HCT116 (cell line): ENCODE results near the gene CERK. TPM values are rescaled to one million over a fixed set of nuclear protein-coding genes. Genes with fewer than 3 reads are reported as not detected.

Experiments
- ATAC-seq: fragments of 200-7000 bp; cut with Tn5 transposase; 2 replicates; pipeline ENCODE4 v1.9.1; 2020; ENCODE audit warnings: mild to moderate bottlenecking, moderate library complexity
- BruUV-seq: library from RNA; stranded (reverse); fragments of 400-500 nt; replicated peaks from 2 replicates; lab custom pipeline; 2021; lab: Mats Ljungman, UMichigan
- CTCF ChIA-PET: fragments of 300-600 bp; sonication (Branson Sonifier 250); formaldehyde crosslinking; loops from one replicate; lab custom pipeline; 2021; ENCODE audit warnings: antibody characterized with exemption; lab: Charles Lee
- POLR2A ChIA-PET: fragments of 300-600, 350-600 bp; sonication (Branson Sonifier 250); formaldehyde crosslinking; loops from one replicate; lab custom pipeline; 2021; ENCODE audit warnings: antibody characterized with exemption; lab: Charles Lee
- RAD21 ChIA-PET, 2 experiments: fragments of 300-600 bp; sonication (Branson Sonifier 250); formaldehyde crosslinking; loops; one replicate each; lab custom pipeline; 2023; ENCODE audit warnings: low total read pairs in 2 of 2; ENCODE audit not compliant: uncharacterized antibody in 2 of 2, unreplicated experiment in 2 of 2, low non-redundant PET in 1 of 2; lab: Charles Lee
- DNase-seq: peaks from one replicate; pipeline ENCODE4 v3.0.0-alpha.2; 2010; ENCODE audit warnings: low read depth, low spot score
- H2AFZ ChIP-seq: fragments of 200-600 bp; shearing (Covaris generic), sonication (generic); 2 replicates; pipeline ENCODE4 v1.6.1; 2017; ENCODE audit warnings: low read depth, mixed run types, mixed read lengths, antibody characterized with exemption, low read length; ENCODE audit not compliant: poor library complexity, severe bottlenecking
- H3K27ac ChIP-seq: 2 replicates; pipeline ENCODE4 v1.5.1; 2012; ENCODE audit warnings: low read depth, low read length
- H3K27me3 ChIP-seq: fragments of 200-600 bp; sonication (generic); 2 replicates; pipeline ENCODE4 v1.6.1; 2016; ENCODE audit warnings: mixed run types, low read length, mixed read lengths; ENCODE audit not compliant: insufficient read depth
- H3K36me3 ChIP-seq, 2 experiments: fragments of 200-500 bp in 1 of 2; fragments of 200-600 bp in 1 of 2; sonication (Bioruptor generic) in 1 of 2; sonication (generic) in 1 of 2; 2 replicates each; pipeline versions ENCODE4 v1.5.1 to v1.6.1; 2014 to 2016; ENCODE audit warnings: low read length in 2 of 2, inconsistent platforms in 1 of 2, mixed read lengths in 1 of 2, mixed run types in 1 of 2; ENCODE audit not compliant: insufficient read depth in 2 of 2, control insufficient read depth in 1 of 2
- H3K4me1 ChIP-seq, 2 experiments: fragments of 200-600 bp in 1 of 2; sonication (generic) in 1 of 2; 2 replicates each; pipeline versions ENCODE4 v1.5.1 to v1.6.1; 2012 to 2017; ENCODE audit warnings: low read length in 2 of 2, inconsistent platforms in 1 of 2, mild to moderate bottlenecking in 1 of 2, mixed read lengths in 1 of 2, mixed run types in 1 of 2, moderate library complexity in 1 of 2; ENCODE audit not compliant: insufficient read depth in 2 of 2, control insufficient read depth in 1 of 2
- H3K4me2 ChIP-seq: fragments of 200-600 bp; sonication (generic); 2 replicates; pipeline ENCODE4 v1.6.1; 2017; ENCODE audit warnings: mixed run types, low read length, mixed read lengths
- H3K4me3 ChIP-seq, 2 experiments: fragments of 200-600 bp in 1 of 2; sonication (generic) in 1 of 2; replicated peaks in 1 of 2; 2 replicates each; pipeline ENCODE4 v1.5.1; 2011 to 2016; ENCODE audit warnings: low read length in 2 of 2, control low read depth in 1 of 2, low read depth in 1 of 2, mild to moderate bottlenecking in 1 of 2, mixed read lengths in 1 of 2, mixed run types in 1 of 2
- H3K79me2 ChIP-seq: fragments of 200-600 bp; sonication (generic); 2 replicates; pipeline ENCODE4 v1.6.1; 2017; ENCODE audit warnings: mild to moderate bottlenecking, mixed run types, low read length, moderate library complexity, mixed read lengths; ENCODE audit not compliant: insufficient read depth
- H3K9ac ChIP-seq: fragments of 200-600 bp; sonication (generic); 2 replicates; pipeline ENCODE4 v1.6.1; 2016; ENCODE audit warnings: low read length, mixed read lengths
- H3K9me2 ChIP-seq: fragments of 200-600 bp; sonication (generic), shearing (Covaris generic); 2 replicates; pipeline ENCODE4 v1.6.1; 2017; ENCODE audit warnings: mixed run types, mild to moderate bottlenecking, moderate library complexity; ENCODE audit not compliant: insufficient read depth
- H3K9me3 ChIP-seq, 2 experiments: fragments of 200-500 bp in 1 of 2; fragments of 200-600 bp in 1 of 2; sonication (Bioruptor generic) in 1 of 2; sonication (generic) in 1 of 2; 2 replicates each; pipeline ENCODE4 v1.6.1; 2014 to 2017; ENCODE audit warnings: low read length in 2 of 2, mixed read lengths in 2 of 2, inconsistent platforms in 1 of 2, low read depth in 1 of 2, mild to moderate bottlenecking in 1 of 2, mixed run types in 1 of 2, moderate library complexity in 1 of 2; ENCODE audit not compliant: control insufficient read depth in 1 of 2, insufficient read depth in 1 of 2
- H4K20me1 ChIP-seq: fragments of 200-600 bp; sonication (generic), shearing (Covaris generic); 2 replicates; pipeline ENCODE4 v1.6.1; 2017; ENCODE audit warnings: mixed run types, mild to moderate bottlenecking, moderate library complexity; ENCODE audit not compliant: insufficient read depth
- CBX3 ChIP-seq: IDR thresholded peaks from 2 replicates; pipeline ENCODE4 v1.6.1; 2012; ENCODE audit warnings: low read depth
- CEBPB ChIP-seq: IDR thresholded peaks from 2 replicates; pipeline ENCODE4 v1.6.1; 2012; ENCODE audit warnings: low read depth
- EGR1 ChIP-seq: IDR thresholded peaks from 2 replicates; pipeline ENCODE4 v1.6.1; 2012; ENCODE audit warnings: low read depth
- ELF1 ChIP-seq: IDR thresholded peaks from 2 replicates; pipeline ENCODE4 v1.6.1; 2012; ENCODE audit warnings: low read depth, borderline replicate concordance
- EZH2phosphoT487 ChIP-seq: fragments of 200-600 bp; IDR thresholded peaks from 2 replicates; pipeline ENCODE4 v1.6.1; 2018; ENCODE audit warnings: antibody characterized with exemption, borderline replicate concordance
- FOSL1 ChIP-seq: IDR thresholded peaks from 2 replicates; pipeline ENCODE4 v1.6.1; 2012; ENCODE audit warnings: low read depth
- POLR2A ChIP-seq: IDR thresholded peaks from 2 replicates; pipeline ENCODE4 v1.7.0; 2011; ENCODE audit warnings: borderline replicate concordance; ENCODE audit not compliant: insufficient read depth, insufficient read length; ENCODE audit errors: extremely low read depth
- POLR2AphosphoS5 ChIP-seq: IDR thresholded peaks from 2 replicates; pipeline ENCODE4 v1.6.1; 2011; ENCODE audit warnings: mild to moderate bottlenecking, low read depth, low read length, moderate library complexity
- RAD21 ChIP-seq: IDR thresholded peaks from 2 replicates; pipeline ENCODE4 v1.6.1; 2012; ENCODE audit warnings: low read depth, mild to moderate bottlenecking
- SIN3A ChIP-seq: IDR thresholded peaks from 2 replicates; pipeline ENCODE4 v1.6.1; 2012; ENCODE audit warnings: low read depth
- SP1 ChIP-seq: IDR thresholded peaks from 2 replicates; pipeline ENCODE4 v1.6.1; 2012; ENCODE audit warnings: low read depth
- SRF ChIP-seq: IDR thresholded peaks from 2 replicates; pipeline ENCODE4 v1.6.1; 2012; ENCODE audit warnings: low read depth
- TCF7L2 ChIP-seq: IDR thresholded peaks from 2 replicates; pipeline ENCODE4 v1.7.0; 2011; ENCODE audit warnings: borderline replicate concordance, inconsistent platforms; ENCODE audit not compliant: insufficient read depth, insufficient read length; ENCODE audit errors: extremely low read depth
- YY1 ChIP-seq: IDR thresholded peaks from 2 replicates; pipeline ENCODE4 v1.6.1; 2011; ENCODE audit warnings: low read length, low read depth, moderate library complexity, mild to moderate bottlenecking; ENCODE audit not compliant: insufficient replicate concordance; ENCODE audit errors: extremely low read depth
- ZFX ChIP-seq: fragments of 450-650 bp; IDR thresholded peaks from 2 replicates; pipeline ENCODE4 v1.6.1; 2017
- ZNF274 ChIP-seq: fragments of 200-500 bp; sonication (Bioruptor generic); IDR thresholded peaks from 2 replicates; pipeline ENCODE4 v1.6.1; 2014; ENCODE audit warnings: mild to moderate bottlenecking, low read depth, low read length, inconsistent platforms
- intact Hi-C: fragments of 100-400 bp; cut with micrococcal nuclease; formaldehyde crosslinking; loops from 2 replicates; pipeline ENCODE4 v1.10.0; 2022
- total RNA-seq: library from RNA; stranded (reverse); gene quantifications from one replicate; pipeline ENCODE4 v1.2.1, GENCODE V29; 2021; ENCODE audit not compliant: unreplicated experiment
- TF ChIP-seq, protein P1 (sequence below): IDR thresholded peaks from 2 replicates; pipeline ENCODE4 v1.6.1; 2011; ENCODE audit warnings: mild to moderate bottlenecking, low read length, moderate library complexity; ENCODE audit not compliant: insufficient replicate concordance; ENCODE audit errors: extremely low read depth
- TF ChIP-seq, protein P2 (sequence below): IDR thresholded peaks from 2 replicates; pipeline ENCODE4 v1.6.1; 2012
- TF ChIP-seq, protein P3 (sequence below): IDR thresholded peaks from 2 replicates; pipeline ENCODE4 v1.6.1; 2012; ENCODE audit warnings: low read depth
- TF ChIP-seq, protein P4 (sequence below), 3 experiments: fragments of 200-600 bp in 1 of 3; sonication (generic) in 1 of 3; IDR thresholded peaks in 2 of 3; conservative IDR thresholded peaks in 1 of 3; 2 replicates each; pipeline ENCODE4 v1.5.1; 2012 to 2017; ENCODE audit warnings: low read depth in 2 of 3, low read length in 2 of 3, antibody characterized with exemption in 1 of 3, borderline replicate concordance in 1 of 3, control low read depth in 1 of 3, mild to moderate bottlenecking in 1 of 3, mixed read lengths in 1 of 3, mixed run types in 1 of 3, moderate library complexity in 1 of 3; ENCODE audit not compliant: insufficient read depth in 1 of 3

Gene CERK
- total RNA-seq, 1 experiment from 2014 or later = 35.0 TPM

DNA sequence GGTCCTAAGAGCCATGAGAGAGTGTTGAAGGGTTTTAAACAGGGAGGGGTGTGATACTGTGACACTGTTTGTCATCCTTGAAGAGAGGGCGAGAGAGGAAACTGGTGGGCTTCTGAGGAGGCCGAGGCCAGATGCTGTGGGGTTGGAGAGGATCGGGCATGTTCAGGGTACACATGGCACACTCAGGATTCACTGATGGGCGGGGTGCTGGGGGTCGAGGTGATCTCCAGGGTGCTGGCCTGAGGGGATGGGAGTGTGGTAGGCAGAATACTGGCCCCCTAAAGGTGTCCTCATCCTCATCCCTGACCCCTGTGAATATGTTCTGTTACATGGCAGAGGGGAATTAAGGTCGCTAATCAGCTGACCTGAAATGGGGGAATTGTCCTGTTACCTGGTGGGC is 31.7 kb upstream of the CERK start:
- Histone ChIP-seq H3K79me2 (peaks cover 54% of the 10 kb centered on the region), H3K9me2 (no peaks in the 10 kb centered on the region), H3K9ac (no peak overlapping the region), H3K36me3 (no peaks in the 10 kb centered on the region; a peak in 1 of 4 replicates), H3K9me3 (no peaks in the 10 kb centered on the region), H4K20me1 (no peaks in the 10 kb centered on the region; the same call in 1 of the 2 replicates), H3K4me3 (no peak overlapping the region), H3K27me3 (no peaks in the 10 kb centered on the region), H3K4me1 (peaks cover 19 to 24% of the 10 kb centered on the region in 2 experiments), H3K4me2 (no peak overlapping the region), H2AFZ (no peak overlapping the region), H3K27ac (no peak overlapping the region)
- ChIA-PET POLR2A (no interaction called here), CTCF (no interaction called here), RAD21 (no interaction called here)
- ATAC-seq (no peak), DNase-seq (no peak)
- TF ChIP-seq CBX3 (no peak), ZFX (no peak), TCF7L2 (no peak), EGR1 (no peak), YY1 (no peak), CEBPB (no peak), SIN3A (no peak), SP1 (no peak), SRF (no peak), FOSL1 (no peak), ELF1 (no peak), RAD21 (no peak), EZH2phosphoT487 (no peak), POLR2A (no peak), ZNF274 (no peak), POLR2AphosphoS5 (no peak)
- TF ChIP-seq, protein P1, sequence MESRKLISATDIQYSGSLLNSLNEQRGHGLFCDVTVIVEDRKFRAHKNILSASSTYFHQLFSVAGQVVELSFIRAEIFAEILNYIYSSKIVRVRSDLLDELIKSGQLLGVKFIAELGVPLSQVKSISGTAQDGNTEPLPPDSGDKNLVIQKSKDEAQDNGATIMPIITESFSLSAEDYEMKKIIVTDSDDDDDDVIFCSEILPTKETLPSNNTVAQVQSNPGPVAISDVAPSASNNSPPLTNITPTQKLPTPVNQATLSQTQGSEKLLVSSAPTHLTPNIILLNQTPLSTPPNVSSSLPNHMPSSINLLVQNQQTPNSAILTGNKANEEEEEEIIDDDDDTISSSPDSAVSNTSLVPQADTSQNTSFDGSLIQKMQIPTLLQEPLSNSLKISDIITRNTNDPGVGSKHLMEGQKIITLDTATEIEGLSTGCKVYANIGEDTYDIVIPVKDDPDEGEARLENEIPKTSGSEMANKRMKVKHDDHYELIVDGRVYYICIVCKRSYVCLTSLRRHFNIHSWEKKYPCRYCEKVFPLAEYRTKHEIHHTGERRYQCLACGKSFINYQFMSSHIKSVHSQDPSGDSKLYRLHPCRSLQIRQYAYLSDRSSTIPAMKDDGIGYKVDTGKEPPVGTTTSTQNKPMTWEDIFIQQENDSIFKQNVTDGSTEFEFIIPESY = no peak
- TF ChIP-seq, protein P2, sequence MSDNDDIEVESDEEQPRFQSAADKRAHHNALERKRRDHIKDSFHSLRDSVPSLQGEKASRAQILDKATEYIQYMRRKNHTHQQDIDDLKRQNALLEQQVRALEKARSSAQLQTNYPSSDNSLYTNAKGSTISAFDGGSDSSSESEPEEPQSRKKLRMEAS = no peak
- TF ChIP-seq, protein P3, sequence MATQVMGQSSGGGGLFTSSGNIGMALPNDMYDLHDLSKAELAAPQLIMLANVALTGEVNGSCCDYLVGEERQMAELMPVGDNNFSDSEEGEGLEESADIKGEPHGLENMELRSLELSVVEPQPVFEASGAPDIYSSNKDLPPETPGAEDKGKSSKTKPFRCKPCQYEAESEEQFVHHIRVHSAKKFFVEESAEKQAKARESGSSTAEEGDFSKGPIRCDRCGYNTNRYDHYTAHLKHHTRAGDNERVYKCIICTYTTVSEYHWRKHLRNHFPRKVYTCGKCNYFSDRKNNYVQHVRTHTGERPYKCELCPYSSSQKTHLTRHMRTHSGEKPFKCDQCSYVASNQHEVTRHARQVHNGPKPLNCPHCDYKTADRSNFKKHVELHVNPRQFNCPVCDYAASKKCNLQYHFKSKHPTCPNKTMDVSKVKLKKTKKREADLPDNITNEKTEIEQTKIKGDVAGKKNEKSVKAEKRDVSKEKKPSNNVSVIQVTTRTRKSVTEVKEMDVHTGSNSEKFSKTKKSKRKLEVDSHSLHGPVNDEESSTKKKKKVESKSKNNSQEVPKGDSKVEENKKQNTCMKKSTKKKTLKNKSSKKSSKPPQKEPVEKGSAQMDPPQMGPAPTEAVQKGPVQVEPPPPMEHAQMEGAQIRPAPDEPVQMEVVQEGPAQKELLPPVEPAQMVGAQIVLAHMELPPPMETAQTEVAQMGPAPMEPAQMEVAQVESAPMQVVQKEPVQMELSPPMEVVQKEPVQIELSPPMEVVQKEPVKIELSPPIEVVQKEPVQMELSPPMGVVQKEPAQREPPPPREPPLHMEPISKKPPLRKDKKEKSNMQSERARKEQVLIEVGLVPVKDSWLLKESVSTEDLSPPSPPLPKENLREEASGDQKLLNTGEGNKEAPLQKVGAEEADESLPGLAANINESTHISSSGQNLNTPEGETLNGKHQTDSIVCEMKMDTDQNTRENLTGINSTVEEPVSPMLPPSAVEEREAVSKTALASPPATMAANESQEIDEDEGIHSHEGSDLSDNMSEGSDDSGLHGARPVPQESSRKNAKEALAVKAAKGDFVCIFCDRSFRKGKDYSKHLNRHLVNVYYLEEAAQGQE = no peak
- TF ChIP-seq, protein P4, sequence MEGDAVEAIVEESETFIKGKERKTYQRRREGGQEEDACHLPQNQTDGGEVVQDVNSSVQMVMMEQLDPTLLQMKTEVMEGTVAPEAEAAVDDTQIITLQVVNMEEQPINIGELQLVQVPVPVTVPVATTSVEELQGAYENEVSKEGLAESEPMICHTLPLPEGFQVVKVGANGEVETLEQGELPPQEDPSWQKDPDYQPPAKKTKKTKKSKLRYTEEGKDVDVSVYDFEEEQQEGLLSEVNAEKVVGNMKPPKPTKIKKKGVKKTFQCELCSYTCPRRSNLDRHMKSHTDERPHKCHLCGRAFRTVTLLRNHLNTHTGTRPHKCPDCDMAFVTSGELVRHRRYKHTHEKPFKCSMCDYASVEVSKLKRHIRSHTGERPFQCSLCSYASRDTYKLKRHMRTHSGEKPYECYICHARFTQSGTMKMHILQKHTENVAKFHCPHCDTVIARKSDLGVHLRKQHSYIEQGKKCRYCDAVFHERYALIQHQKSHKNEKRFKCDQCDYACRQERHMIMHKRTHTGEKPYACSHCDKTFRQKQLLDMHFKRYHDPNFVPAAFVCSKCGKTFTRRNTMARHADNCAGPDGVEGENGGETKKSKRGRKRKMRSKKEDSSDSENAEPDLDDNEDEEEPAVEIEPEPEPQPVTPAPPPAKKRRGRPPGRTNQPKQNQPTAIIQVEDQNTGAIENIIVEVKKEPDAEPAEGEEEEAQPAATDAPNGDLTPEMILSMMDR (IDR thresholded peaks at IDR 0.05 in 2 of 3, conservative IDR thresholded peaks at IDR 0.05 in 1 of 3; ENCODE audit: borderline replicate concordance in 1 of 3, insufficient read depth in 1 of 3, low read depth in 2 of 3, low read length in 2 of 3) = no peak
- no TSS peak for BruUV-seq
- intact Hi-C loops = no loop called here
